Endothelial cell of umbilical vein (primary cell): ENCODE results near the gene C10orf143. TPM values are rescaled to one million over a fixed set of nuclear protein-coding genes. Genes with fewer than 3 reads are reported as not detected.

Source experiments
- BruUV-seq: library from RNA; stranded (reverse); fragments of 400-500 nt; replicated peaks from 2 replicates; lab custom pipeline; 2021; lab: Mats Ljungman, UMichigan
- CTCF ChIA-PET: fragments of 300-600, 350-600 bp; sonication (Branson Sonifier 250); formaldehyde crosslinking; loops from one replicate; lab custom pipeline; 2021; ENCODE audit warnings: antibody characterized with exemption, inconsistent platforms; lab: Charles Lee
- POLR2A ChIA-PET: fragments of 300-600, 350-600 bp; sonication (Branson Sonifier 250); formaldehyde crosslinking; loops from one replicate; lab custom pipeline; 2021; ENCODE audit warnings: antibody characterized with exemption, inconsistent platforms; lab: Charles Lee
- DNase-seq: peaks from one replicate; pipeline ENCODE4 v3.0.0-alpha.2; 2011; ENCODE audit warnings: low read depth, low spot score
- FAIRE-seq: peaks from 2 replicates; lab custom pipeline; 2011; peaks lifted over from hg19 to GRCh38; lab: Jason Lieb, UNC
- H2AFZ ChIP-seq: 2 replicates; pipeline ENCODE4 v1.6.0; 2012; ENCODE audit warnings: low read depth, low read length, control low read depth, inconsistent platforms
- H3K27ac ChIP-seq: 2 replicates; pipeline ENCODE4 v1.5.1; 2011; ENCODE audit warnings: low read depth, mild to moderate bottlenecking, control low read depth, low read length, moderate library complexity; ENCODE audit not compliant: insufficient read depth
- H3K27me3 ChIP-seq, 2 experiments: 2 replicates each; pipeline versions ENCODE4 v1.6.0 to v1.6.1; 2011; ENCODE audit warnings: low read length in 2 of 2, mixed read lengths in 1 of 2; ENCODE audit not compliant: control insufficient read depth in 2 of 2, insufficient read depth in 2 of 2
- H3K36me3 ChIP-seq, 2 experiments: 2 replicates in 1 of 2; 3 replicates in 1 of 2; pipeline ENCODE4 v1.5.1; 2011; ENCODE audit warnings: low read length in 2 of 2, mild to moderate bottlenecking in 1 of 2, moderate library complexity in 1 of 2; ENCODE audit not compliant: control insufficient read depth in 2 of 2, insufficient read depth in 2 of 2; ENCODE audit errors: extremely low read depth in 1 of 2
- H3K4me1 ChIP-seq: 3 replicates; pipeline ENCODE4 v1.5.1; 2011; ENCODE audit warnings: mild to moderate bottlenecking, low read length; ENCODE audit not compliant: control insufficient read depth, insufficient read depth; ENCODE audit errors: extremely low read depth
- H3K4me2 ChIP-seq: 2 replicates; pipeline ENCODE4 v1.6.1; 2011; ENCODE audit warnings: low read length, control low read depth, mixed read lengths; ENCODE audit not compliant: insufficient read depth
- H3K4me3 ChIP-seq, 3 experiments: fragments of 200-600 bp in 1 of 3; sonication (generic), shearing (Covaris generic) in 1 of 3; replicated peaks in 1 of 3; 2 replicates each; pipeline ENCODE4 v1.5.1; 2011 to 2016; ENCODE audit warnings: control low read depth in 3 of 3, low read length in 3 of 3, mild to moderate bottlenecking in 2 of 3, inconsistent platforms in 1 of 3, low read depth in 1 of 3, moderate library complexity in 1 of 3; ENCODE audit not compliant: insufficient read depth in 1 of 3
- H3K79me2 ChIP-seq: 2 replicates; pipeline ENCODE4 v1.6.0; 2012; ENCODE audit warnings: low read length, inconsistent platforms; ENCODE audit not compliant: control insufficient read depth, insufficient read depth
- H3K9ac ChIP-seq: replicated peaks from 2 replicates; pipeline ENCODE3; 2011; ENCODE audit warnings: low read length, control low read depth; ENCODE audit not compliant: insufficient read depth; ENCODE audit errors: extremely low read depth
- H3K9me1 ChIP-seq: replicated peaks from 3 replicates; pipeline ENCODE4 v1.6.0; 2011; ENCODE audit warnings: mild to moderate bottlenecking, low read length; ENCODE audit not compliant: control insufficient read depth, insufficient read depth; ENCODE audit errors: extremely low read depth
- H3K9me3 ChIP-seq: replicated peaks from 2 replicates; pipeline ENCODE4 v1.5.1; 2012; ENCODE audit warnings: low read length, inconsistent platforms; ENCODE audit not compliant: control insufficient read depth, insufficient read depth
- H4K20me1 ChIP-seq: replicated peaks from 2 replicates; pipeline ENCODE3; 2011; ENCODE audit warnings: mild to moderate bottlenecking, low read length; ENCODE audit not compliant: control insufficient read depth, insufficient read depth; ENCODE audit errors: extremely low read depth
- EZH2 ChIP-seq: IDR thresholded peaks from 2 replicates; pipeline ENCODE4 v1.6.1; 2012; ENCODE audit warnings: borderline replicate concordance, low read depth, mild to moderate bottlenecking, moderate library complexity, low read length, inconsistent platforms; ENCODE audit not compliant: severe bottlenecking
- FOS ChIP-seq: IDR thresholded peaks from 2 replicates; pipeline ENCODE4 v1.6.1; 2011; ENCODE audit warnings: mild to moderate bottlenecking, low read length, moderate library complexity, borderline replicate concordance; ENCODE audit not compliant: insufficient read depth
- GATA2 ChIP-seq: IDR thresholded peaks from 2 replicates; pipeline ENCODE4 v1.7.0; 2011; ENCODE audit warnings: low read depth, mild to moderate bottlenecking, moderate library complexity, mixed read lengths, low read length; ENCODE audit not compliant: insufficient read length, insufficient read depth
- JUN ChIP-seq: IDR thresholded peaks from 2 replicates; pipeline ENCODE4 v1.6.1; 2011; ENCODE audit warnings: borderline replicate concordance, low read depth; ENCODE audit not compliant: insufficient read length, insufficient read depth
- MYC ChIP-seq: IDR thresholded peaks from one replicate; pipeline ENCODE4 v1.6.1; 2011; ENCODE audit warnings: mild to moderate bottlenecking, low read depth, low read length
- POLR2A ChIP-seq: IDR thresholded peaks from 2 replicates; pipeline ENCODE4 v1.6.1; 2012; ENCODE audit warnings: low read depth, mild to moderate bottlenecking, control low read depth, low read length
- POLR2AphosphoS5 ChIP-seq: IDR thresholded peaks from 2 replicates; pipeline ENCODE4 v1.6.1; 2012; ENCODE audit warnings: low read depth, mild to moderate bottlenecking, control low read depth, low read length, moderate library complexity; ENCODE audit not compliant: insufficient read depth
- dilution Hi-C: fragments of 300-500 bp; cut with MboI; formaldehyde crosslinking; loops from one replicate; pipeline ENCODE4 v1.15.0; 2019; ENCODE audit warnings: low sequenced_read_pairs; ENCODE audit not compliant: extremely low pct_ligation_motif_present
- intact Hi-C: fragments of 100-400 bp; cut with micrococcal nuclease; formaldehyde crosslinking; loops from one replicate; pipeline ENCODE4 v1.10.0; 2022
- polyA plus RNA-seq, 4 experiments: library from polyadenylated mRNA; depleted of rRNA in 3 of 4; stranded (reverse) in 3 of 4; unstranded in 1 of 4; fragments of >200 nt; gene quantifications; 2 replicates each; pipeline versions ENCODE4 v1.2.1 to v1.2.3, GENCODE V29; 2011 to 2012; ENCODE audit warnings: missing spikeins in 1 of 4
- total RNA-seq: library from RNA; stranded (reverse); gene quantifications from 2 replicates; pipeline ENCODE4 v1.2.3, GENCODE V29; 2021
- TF ChIP-seq, protein P1 (sequence below): IDR thresholded peaks from 2 replicates; pipeline ENCODE4 v1.6.1; 2011; ENCODE audit not compliant: insufficient read depth, insufficient read length
- TF ChIP-seq, protein P2 (sequence below), 2 donors: IDR thresholded peaks; 1 replicate in 1 of 2; 2 replicates in 1 of 2; pipeline ENCODE4 v1.5.1; 2011; ENCODE audit warnings: low read length in 2 of 2, mild to moderate bottlenecking in 2 of 2, moderate library complexity in 2 of 2, control low read depth in 1 of 2, inconsistent platforms in 1 of 2, low read depth in 1 of 2; ENCODE audit not compliant: insufficient read depth in 1 of 2; ENCODE audit errors: extremely low read depth in 1 of 2

C10orf143 gene
- total and polyA plus RNA-seq, 2 donors (not counting 3 experiments of a cell fraction or from before 2014, with no cell fraction given): 0.26 to 0.44 TPM

DNA sequence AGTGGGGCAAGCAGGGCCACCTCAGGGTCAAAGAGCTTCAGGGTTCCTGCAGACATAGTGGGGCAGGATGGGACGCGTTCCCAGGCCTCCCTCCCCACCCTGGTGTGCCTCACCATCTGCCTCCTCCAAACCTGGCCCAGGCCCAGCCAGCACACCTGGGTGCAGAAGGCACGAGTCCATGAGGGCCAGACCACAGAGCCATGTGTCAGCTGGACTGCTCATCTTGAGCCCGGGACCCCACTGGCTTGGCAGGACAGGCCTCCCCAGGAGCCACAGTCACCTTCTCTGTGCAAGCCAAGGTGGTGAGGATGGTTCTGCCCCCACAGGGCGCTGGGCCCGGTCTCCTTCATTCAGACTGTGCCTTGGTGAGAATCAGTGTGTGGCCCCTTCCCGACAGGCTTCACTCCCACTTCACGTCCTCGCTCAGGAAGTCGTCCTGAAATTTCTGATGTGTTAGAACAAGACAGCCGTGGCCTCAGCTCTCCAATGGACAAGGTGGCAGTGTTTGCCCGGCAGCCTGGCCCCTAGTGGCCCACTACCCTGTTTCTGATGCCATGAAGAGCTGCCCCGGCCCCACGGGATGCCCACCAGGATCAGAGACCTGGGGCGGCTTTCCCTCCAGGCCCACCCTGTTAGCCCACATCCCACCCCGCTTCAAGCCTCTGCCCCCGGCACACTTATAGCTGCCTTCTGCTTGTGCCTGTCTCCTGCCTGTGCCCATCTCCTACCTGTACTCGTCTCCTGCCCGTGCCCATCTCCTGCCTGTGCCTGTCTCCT, 87.0 kb downstream of the C10orf143 start:
- BruUV-seq: no TSS peak

More for the DNA sequence above, 87.0 kb downstream of the C10orf143 start:
- no peaks in the 10 kb centered on the region for H3K9me1 ChIP-seq
- no peak overlapping the region for H3K9ac ChIP-seq
- no peak overlapping the region for H3K4me3 ChIP-seq
- H3K4me1 ChIP-seq: no peaks in the 10 kb centered on the region
- POLR2A ChIA-PET: no interaction called here
- no peak overlapping the region for H2AFZ ChIP-seq
- H3K79me2 ChIP-seq: no peaks in the 10 kb centered on the region
- no peaks in the 10 kb centered on the region for H3K27me3 ChIP-seq
- no peak for TF ChIP-seq POLR2A
- TF ChIP-seq POLR2AphosphoS5: no peak
- TF ChIP-seq, protein P1, sequence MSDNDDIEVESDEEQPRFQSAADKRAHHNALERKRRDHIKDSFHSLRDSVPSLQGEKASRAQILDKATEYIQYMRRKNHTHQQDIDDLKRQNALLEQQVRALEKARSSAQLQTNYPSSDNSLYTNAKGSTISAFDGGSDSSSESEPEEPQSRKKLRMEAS: no peak
- TF ChIP-seq JUN: no peak
- no peak for TF ChIP-seq FOS
- no peak for TF ChIP-seq EZH2
- TF ChIP-seq GATA2: no peak
- no peak for TF ChIP-seq MYC
- TF ChIP-seq, protein P2, sequence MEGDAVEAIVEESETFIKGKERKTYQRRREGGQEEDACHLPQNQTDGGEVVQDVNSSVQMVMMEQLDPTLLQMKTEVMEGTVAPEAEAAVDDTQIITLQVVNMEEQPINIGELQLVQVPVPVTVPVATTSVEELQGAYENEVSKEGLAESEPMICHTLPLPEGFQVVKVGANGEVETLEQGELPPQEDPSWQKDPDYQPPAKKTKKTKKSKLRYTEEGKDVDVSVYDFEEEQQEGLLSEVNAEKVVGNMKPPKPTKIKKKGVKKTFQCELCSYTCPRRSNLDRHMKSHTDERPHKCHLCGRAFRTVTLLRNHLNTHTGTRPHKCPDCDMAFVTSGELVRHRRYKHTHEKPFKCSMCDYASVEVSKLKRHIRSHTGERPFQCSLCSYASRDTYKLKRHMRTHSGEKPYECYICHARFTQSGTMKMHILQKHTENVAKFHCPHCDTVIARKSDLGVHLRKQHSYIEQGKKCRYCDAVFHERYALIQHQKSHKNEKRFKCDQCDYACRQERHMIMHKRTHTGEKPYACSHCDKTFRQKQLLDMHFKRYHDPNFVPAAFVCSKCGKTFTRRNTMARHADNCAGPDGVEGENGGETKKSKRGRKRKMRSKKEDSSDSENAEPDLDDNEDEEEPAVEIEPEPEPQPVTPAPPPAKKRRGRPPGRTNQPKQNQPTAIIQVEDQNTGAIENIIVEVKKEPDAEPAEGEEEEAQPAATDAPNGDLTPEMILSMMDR (IDR thresholded peaks at IDR 0.05; ENCODE audit: extremely low read depth in 1 of 2, insufficient read depth in 1 of 2, low read depth in 1 of 2, low read length in 2 of 2): no peak
- CTCF ChIA-PET: no interaction called here
- intact Hi-C loops (loop anchor here (1.0 kb wide), 1 partner anchor 30 kb away; no protein-coding TSS in a partner anchor), dilution Hi-C loops (no loop called here)
- H3K4me2 ChIP-seq: no peak overlapping the region
- no peaks in the 10 kb centered on the region for H3K36me3 ChIP-seq
- FAIRE-seq (no peak), DNase-seq (no peak)
- H3K9me3 ChIP-seq: no peaks in the 10 kb centered on the region
- no peaks in the 10 kb centered on the region for H4K20me1 ChIP-seq
- no peak overlapping the region for H3K27ac ChIP-seq
